ENCODE measurements around the gene RBMS3. TPM values are rescaled to one million over a fixed set of nuclear protein-coding genes. Genes with fewer than 3 reads are reported as not detected.

Gene RBMS3
- total RNA-seq, 1 experiment from 2014 or later = 74.2 TPM

DNA sequence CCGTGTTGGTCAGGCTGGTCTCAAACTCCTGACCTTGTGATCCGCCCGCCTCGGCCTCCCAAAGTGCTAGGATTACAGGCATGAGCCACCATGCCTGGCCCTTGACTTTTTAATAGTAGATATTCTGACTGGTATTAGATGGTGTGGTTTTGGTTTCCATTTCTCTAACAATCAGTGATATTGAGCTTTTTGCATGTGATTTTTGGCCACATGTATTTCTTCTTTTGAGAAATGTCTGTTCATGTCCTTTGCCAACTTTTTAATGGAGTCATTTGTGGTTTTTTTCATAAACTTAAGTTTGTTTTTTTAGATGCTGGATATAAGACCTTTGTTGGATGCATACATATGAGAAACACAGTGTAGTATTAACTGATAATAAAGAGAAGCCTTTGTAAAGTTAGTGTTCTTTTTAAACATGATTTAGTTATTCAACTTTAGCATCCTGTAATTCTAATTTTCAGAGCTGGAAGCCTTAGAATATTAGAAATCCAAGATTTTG lies 280.8 kb downstream of the RBMS3 start:
- ChIA-PET POLR2A (interaction anchor here (0.7 kb wide), 2 partner anchors 162 to 690 kb away, joined by 3 read pairs; no protein-coding TSS in a partner anchor), CTCF (interaction anchor here (0.6 kb wide), 1 partner anchor 708 kb away, joined by 7 read pairs; no protein-coding TSS in a partner anchor)

GRCh38 chr3:29565236-29565635 lies 284.4 kb downstream of the RBMS3 start:
- peaks cover 6% of the 10 kb centered on the region for H3K36me3 Mint-ChIP-seq (ENCODE audit: insufficient read depth, unreplicated experiment)
- H3K4me3 Mint-ChIP-seq (ENCODE audit: unreplicated experiment) = no peak overlapping the region
- DNase-seq (ENCODE audit: unreplicated experiment) = no peak
- H3K27me3 Mint-ChIP-seq (ENCODE audit: insufficient read depth, unreplicated experiment) = no peaks in the 10 kb centered on the region
- POLR2A ChIA-PET = no interaction called here
- CTCF ChIA-PET = no interaction called here
- H3K4me1 Mint-ChIP-seq (ENCODE audit: insufficient read depth, unreplicated experiment) = peaks cover 6% of the 10 kb centered on the region
- H3K27ac Mint-ChIP-seq (ENCODE audit: low read depth, unreplicated experiment) = no peak overlapping the region
- H3K9me3 Mint-ChIP-seq (ENCODE audit: unreplicated experiment) = peaks cover 1% of the 10 kb centered on the region
- TF ChIP-seq, protein P1, sequence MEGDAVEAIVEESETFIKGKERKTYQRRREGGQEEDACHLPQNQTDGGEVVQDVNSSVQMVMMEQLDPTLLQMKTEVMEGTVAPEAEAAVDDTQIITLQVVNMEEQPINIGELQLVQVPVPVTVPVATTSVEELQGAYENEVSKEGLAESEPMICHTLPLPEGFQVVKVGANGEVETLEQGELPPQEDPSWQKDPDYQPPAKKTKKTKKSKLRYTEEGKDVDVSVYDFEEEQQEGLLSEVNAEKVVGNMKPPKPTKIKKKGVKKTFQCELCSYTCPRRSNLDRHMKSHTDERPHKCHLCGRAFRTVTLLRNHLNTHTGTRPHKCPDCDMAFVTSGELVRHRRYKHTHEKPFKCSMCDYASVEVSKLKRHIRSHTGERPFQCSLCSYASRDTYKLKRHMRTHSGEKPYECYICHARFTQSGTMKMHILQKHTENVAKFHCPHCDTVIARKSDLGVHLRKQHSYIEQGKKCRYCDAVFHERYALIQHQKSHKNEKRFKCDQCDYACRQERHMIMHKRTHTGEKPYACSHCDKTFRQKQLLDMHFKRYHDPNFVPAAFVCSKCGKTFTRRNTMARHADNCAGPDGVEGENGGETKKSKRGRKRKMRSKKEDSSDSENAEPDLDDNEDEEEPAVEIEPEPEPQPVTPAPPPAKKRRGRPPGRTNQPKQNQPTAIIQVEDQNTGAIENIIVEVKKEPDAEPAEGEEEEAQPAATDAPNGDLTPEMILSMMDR (IDR thresholded peaks at IDR 0.05; ENCODE audit: unreplicated experiment) = no peak
- no TSS peak for BruUV-seq (replicated peaks)
- intact Hi-C loops (cut with micrococcal nuclease) = no loop called here

More for the DNA sequence above, 280.8 kb downstream of the RBMS3 start:
- intact Hi-C loops (cut with micrococcal nuclease) = no loop called here
- Mint-ChIP-seq H3K4me3 (ENCODE audit: unreplicated experiment) (no peak overlapping the region), H3K27me3 (ENCODE audit: insufficient read depth, unreplicated experiment) (no peaks in the 10 kb centered on the region), H3K27ac (ENCODE audit: low read depth, unreplicated experiment) (no peak overlapping the region), H3K4me1 (ENCODE audit: insufficient read depth, unreplicated experiment) (peaks cover 6% of the 10 kb centered on the region), H3K36me3 (ENCODE audit: insufficient read depth, unreplicated experiment) (peaks cover 6% of the 10 kb centered on the region), H3K9me3 (ENCODE audit: unreplicated experiment) (no peaks in the 10 kb centered on the region)
- no TSS peak for BruUV-seq (replicated peaks)
- DNase-seq (ENCODE audit: unreplicated experiment) = no peak
- TF ChIP-seq, protein P1 (IDR thresholded peaks at IDR 0.05; ENCODE audit: unreplicated experiment) = no peak

GRCh38 chr3:29567501-29567900 lies 286.6 kb downstream of the RBMS3 start:
- POLR2A ChIA-PET = no interaction called here
- Mint-ChIP-seq H3K4me1 (ENCODE audit: insufficient read depth, unreplicated experiment) (peaks cover 6% of the 10 kb centered on the region), H3K4me3 (ENCODE audit: unreplicated experiment) (no peak overlapping the region), H3K9me3 (ENCODE audit: unreplicated experiment) (peaks cover 13% of the 10 kb centered on the region), H3K27me3 (ENCODE audit: insufficient read depth, unreplicated experiment) (no peaks in the 10 kb centered on the region), H3K36me3 (ENCODE audit: insufficient read depth, unreplicated experiment) (peaks cover 6% of the 10 kb centered on the region), H3K27ac (ENCODE audit: low read depth, unreplicated experiment) (no peak overlapping the region)
- CTCF ChIA-PET = no interaction called here
- TF ChIP-seq, protein P1 (IDR thresholded peaks at IDR 0.05; ENCODE audit: unreplicated experiment) = no peak
- DNase-seq (ENCODE audit: unreplicated experiment) = no peak
- no TSS peak for BruUV-seq (replicated peaks)
- intact Hi-C loops (cut with micrococcal nuclease) = no loop called here

DNA sequence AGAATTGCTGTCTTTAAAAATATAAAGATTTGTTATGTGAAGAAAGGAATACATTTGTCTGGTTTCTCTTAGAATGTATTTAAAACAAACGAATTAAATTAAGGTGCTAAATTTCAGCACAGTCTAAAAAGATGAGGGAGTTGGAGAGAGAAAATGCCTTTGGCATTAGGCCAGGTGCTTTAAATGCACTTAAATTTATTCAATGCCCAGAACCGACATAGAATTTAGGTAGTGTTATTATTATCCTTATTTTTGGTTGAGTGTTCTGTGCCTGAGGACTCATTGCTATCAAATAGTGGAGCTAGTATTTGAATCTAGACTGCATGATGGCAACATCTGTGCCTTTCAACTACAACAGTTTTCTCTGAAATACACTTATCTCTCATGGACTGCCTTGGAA lies 287.5 kb downstream of the RBMS3 start:
- Mint-ChIP-seq H3K36me3 (ENCODE audit: insufficient read depth, unreplicated experiment) (peaks cover 6% of the 10 kb centered on the region), H3K4me3 (ENCODE audit: unreplicated experiment) (no peak overlapping the region), H3K27ac (ENCODE audit: low read depth, unreplicated experiment) (no peak overlapping the region), H3K9me3 (ENCODE audit: unreplicated experiment) (peaks cover 22% of the 10 kb centered on the region), H3K4me1 (ENCODE audit: insufficient read depth, unreplicated experiment) (peaks cover 6% of the 10 kb centered on the region), H3K27me3 (ENCODE audit: insufficient read depth, unreplicated experiment) (no peaks in the 10 kb centered on the region)
- TF ChIP-seq, protein P1 (IDR thresholded peaks at IDR 0.05; ENCODE audit: unreplicated experiment) = no peak
- ChIA-PET POLR2A (interaction anchor here (0.5 kb wide), 1 partner anchor 21 kb away, joined by 8 read pairs; no protein-coding TSS in a partner anchor), CTCF (no interaction called here)
- DNase-seq (ENCODE audit: unreplicated experiment) = no peak
- intact Hi-C loops (cut with micrococcal nuclease) = no loop called here
- no TSS peak for BruUV-seq (replicated peaks)

Measured in MCF 10A (cell line).